ENCODE measurements around the gene SLC2A5.

Gene SLC2A5

DNA sequence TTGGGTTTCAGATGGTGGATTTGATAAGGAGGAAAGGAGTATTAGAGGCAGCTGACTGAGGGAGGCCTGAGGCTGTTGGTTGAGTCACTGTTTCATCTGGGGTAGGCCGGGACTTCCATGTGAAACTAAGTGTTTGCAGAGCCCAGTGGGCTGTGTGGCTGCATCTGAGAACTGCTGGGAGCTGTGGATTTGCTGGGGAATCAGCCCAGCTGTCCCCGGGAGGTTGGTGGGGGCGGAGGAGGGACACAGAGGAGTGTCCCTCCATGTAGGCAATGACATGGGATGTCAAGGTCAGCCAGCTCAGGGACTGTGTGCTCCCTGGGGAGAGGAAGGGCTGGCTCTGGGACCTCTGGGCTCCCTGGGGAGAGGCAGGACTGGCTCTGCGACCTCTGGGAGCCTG, 79.6 kb downstream of the SLC2A5 start:
- no CpG with 5 or more reads among the region's 4 CpGs for WGBS (ENCODE audit: extremely low coverage, insufficient coverage, insufficient read length)

DNA sequence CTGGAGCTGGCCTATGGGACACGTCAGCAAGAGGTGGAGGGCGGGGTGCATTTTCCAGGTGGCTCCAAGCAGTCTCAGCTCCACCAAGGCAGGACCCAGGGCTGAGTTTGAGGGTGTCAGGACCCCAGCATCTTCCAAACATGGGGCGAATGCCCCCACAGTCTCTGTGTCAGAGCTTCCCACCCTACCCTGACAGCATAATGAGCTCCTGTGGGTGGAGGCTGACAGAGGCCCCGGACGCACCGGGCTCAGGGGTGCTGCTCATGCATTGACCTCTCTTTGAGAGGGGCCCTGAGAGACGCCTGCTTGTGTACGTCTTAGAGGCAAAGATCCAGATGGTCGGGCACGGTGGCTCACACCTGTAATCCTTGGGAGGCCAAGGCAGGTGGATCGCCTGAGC, 80.4 kb downstream of the SLC2A5 start:
- WGBS (ENCODE audit: extremely low coverage, insufficient coverage, insufficient read length): no CpG with 5 or more reads among the region's 11 CpGs

More for the DNA sequence above, 79.6 kb downstream of the SLC2A5 start:
- Histone ChIP-seq H4K12ac (ENCODE audit: low read depth, low read length) (no peak overlapping the region), H3K27me3 (ENCODE audit: insufficient read depth, low read length) (no peaks in the 10 kb centered on the region), H3K18ac (ENCODE audit: low read length) (no peak overlapping the region), H2AFZ (ENCODE audit: insufficient read depth, low read length, poor library complexity) (no peak overlapping the region), H2BK120ac (ENCODE audit: insufficient read depth, low read length, poor library complexity) (no peak overlapping the region), H3K4ac (ENCODE audit: low read depth, low read length) (no peak overlapping the region), H3K79me1 (ENCODE audit: low read length) (no peaks in the 10 kb centered on the region), H3K4me1 (ENCODE audit: control insufficient read depth in 1 of 2, insufficient read depth in 2 of 2, low read length in 2 of 2) (peaks cover 0 to 6% of the 10 kb centered on the region in 2 experiments), H3K36me3 (ENCODE audit: control insufficient read depth in 1 of 2, insufficient read depth in 2 of 2, low read length in 2 of 2) (no peaks in the 10 kb centered on the region), H4K8ac (ENCODE audit: low read depth, low read length) (no peak overlapping the region), H3K4me2 (ENCODE audit: low read length) (no peak overlapping the region), H2AK5ac (ENCODE audit: low read length) (no peak overlapping the region), H3K14ac (ENCODE audit: low read length) (no peak overlapping the region), H3K27ac (ENCODE audit: low read depth, low read length) (no peak overlapping the region), H3K4me3 (ENCODE audit: low read depth, low read length) (no peak overlapping the region), H4K91ac (ENCODE audit: low read depth, low read length) (no peak overlapping the region), H3K79me2 (ENCODE audit: control insufficient read depth, insufficient read depth, low read length, poor library complexity) (no peaks in the 10 kb centered on the region), H3K9me3 (ENCODE audit: insufficient read depth, low read depth, low read length) (peaks cover 3% of the 10 kb centered on the region), H2BK12ac (ENCODE audit: low read length) (no peak overlapping the region), H3K23ac (ENCODE audit: low read length) (no peak overlapping the region), H3K9ac (ENCODE audit: low read length) (no peak overlapping the region), H2BK5ac (ENCODE audit: low read depth, low read length, poor library complexity) (no peak overlapping the region)
- peak; percentile 48 to 60 for DNase-seq

DNA sequence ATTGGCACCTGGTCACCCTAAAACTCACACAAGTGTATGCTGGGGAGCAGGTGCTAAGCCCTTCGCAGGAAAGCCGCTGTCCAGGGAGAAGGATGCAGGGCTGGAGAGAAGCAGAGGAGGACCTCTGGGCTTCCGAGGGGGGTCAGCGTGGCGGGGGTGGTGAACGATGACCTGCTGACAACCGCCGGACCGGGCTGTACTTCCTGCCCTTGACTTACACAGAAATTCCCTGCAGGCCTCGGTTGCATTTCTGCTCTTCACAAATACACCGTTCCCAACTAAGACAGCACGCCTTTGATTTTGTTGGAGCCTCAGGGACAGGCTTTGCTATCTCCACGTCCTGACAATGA, 80.8 kb downstream of the SLC2A5 start:
- Histone ChIP-seq H2AFZ (ENCODE audit: insufficient read depth, low read length, poor library complexity) (no peak overlapping the region), H2BK5ac (ENCODE audit: low read depth, low read length, poor library complexity) (no peak overlapping the region), H3K23ac (ENCODE audit: low read length) (no peak overlapping the region), H4K8ac (ENCODE audit: low read depth, low read length) (no peak overlapping the region), H3K27me3 (ENCODE audit: insufficient read depth, low read length) (no peaks in the 10 kb centered on the region), H3K9me3 (ENCODE audit: insufficient read depth, low read depth, low read length) (peaks cover 3% of the 10 kb centered on the region), H3K79me2 (ENCODE audit: control insufficient read depth, insufficient read depth, low read length, poor library complexity) (no peaks in the 10 kb centered on the region), H2BK12ac (ENCODE audit: low read length) (no peak overlapping the region), H3K4ac (ENCODE audit: low read depth, low read length) (no peak overlapping the region), H3K4me3 (ENCODE audit: low read depth, low read length) (no peak overlapping the region), H3K36me3 (ENCODE audit: control insufficient read depth in 1 of 2, insufficient read depth in 2 of 2, low read length in 2 of 2) (no peaks in the 10 kb centered on the region), H4K12ac (ENCODE audit: low read depth, low read length) (no peak overlapping the region), H4K91ac (ENCODE audit: low read depth, low read length) (no peak overlapping the region), H3K9ac (ENCODE audit: low read length) (no peak overlapping the region), H2AK5ac (ENCODE audit: low read length) (no peak overlapping the region), H3K14ac (ENCODE audit: low read length) (no peak overlapping the region), H3K18ac (ENCODE audit: low read length) (no peak overlapping the region), H3K4me1 (ENCODE audit: control insufficient read depth in 1 of 2, insufficient read depth in 2 of 2, low read length in 2 of 2) (peaks cover 0 to 6% of the 10 kb centered on the region in 2 experiments), H2BK120ac (ENCODE audit: insufficient read depth, low read length, poor library complexity) (no peak overlapping the region), H3K27ac (ENCODE audit: low read depth, low read length) (no peak overlapping the region), H3K4me2 (ENCODE audit: low read length) (no peak overlapping the region), H3K79me1 (ENCODE audit: low read length) (no peaks in the 10 kb centered on the region)
- no CpG with 5 or more reads among the region's 13 CpGs for WGBS (ENCODE audit: extremely low coverage, insufficient coverage, insufficient read length)
- no peak for DNase-seq

More for the DNA sequence above, 80.4 kb downstream of the SLC2A5 start:
- no peak overlapping the region for H3K23ac ChIP-seq (ENCODE audit: low read length)
- no peak overlapping the region for H2BK120ac ChIP-seq (ENCODE audit: insufficient read depth, low read length, poor library complexity)
- no peak overlapping the region for H3K4me3 ChIP-seq (ENCODE audit: low read depth, low read length)
- H3K4ac ChIP-seq (ENCODE audit: low read depth, low read length): no peak overlapping the region
- no peaks in the 10 kb centered on the region for H3K79me1 ChIP-seq (ENCODE audit: low read length)
- H3K18ac ChIP-seq (ENCODE audit: low read length): no peak overlapping the region
- no peak overlapping the region for H3K14ac ChIP-seq (ENCODE audit: low read length)
- H4K91ac ChIP-seq (ENCODE audit: low read depth, low read length): no peak overlapping the region
- H2BK12ac ChIP-seq (ENCODE audit: low read length): no peak overlapping the region
- H2AK5ac ChIP-seq (ENCODE audit: low read length): no peak overlapping the region
- no peaks in the 10 kb centered on the region for H3K36me3 ChIP-seq (ENCODE audit: control insufficient read depth in 1 of 2, insufficient read depth in 2 of 2, low read length in 2 of 2)
- H3K27me3 ChIP-seq (ENCODE audit: insufficient read depth, low read length): no peaks in the 10 kb centered on the region
- H3K4me2 ChIP-seq (ENCODE audit: low read length): no peak overlapping the region
- no peak overlapping the region for H4K8ac ChIP-seq (ENCODE audit: low read depth, low read length)
- no peak overlapping the region for H2AFZ ChIP-seq (ENCODE audit: insufficient read depth, low read length, poor library complexity)
- no peak overlapping the region for H3K9ac ChIP-seq (ENCODE audit: low read length)
- peaks cover 3% of the 10 kb centered on the region for H3K9me3 ChIP-seq (ENCODE audit: insufficient read depth, low read depth, low read length)
- no peak overlapping the region for H3K27ac ChIP-seq (ENCODE audit: low read depth, low read length)
- no peak for DNase-seq
- no peak overlapping the region for H4K12ac ChIP-seq (ENCODE audit: low read depth, low read length)
- no peaks in the 10 kb centered on the region for H3K79me2 ChIP-seq (ENCODE audit: control insufficient read depth, insufficient read depth, low read length, poor library complexity)
- no peak overlapping the region for H2BK5ac ChIP-seq (ENCODE audit: low read depth, low read length, poor library complexity)
- peaks cover 0 to 6% of the 10 kb centered on the region in 2 experiments for H3K4me1 ChIP-seq (ENCODE audit: control insufficient read depth in 1 of 2, insufficient read depth in 2 of 2, low read length in 2 of 2)

DNA sequence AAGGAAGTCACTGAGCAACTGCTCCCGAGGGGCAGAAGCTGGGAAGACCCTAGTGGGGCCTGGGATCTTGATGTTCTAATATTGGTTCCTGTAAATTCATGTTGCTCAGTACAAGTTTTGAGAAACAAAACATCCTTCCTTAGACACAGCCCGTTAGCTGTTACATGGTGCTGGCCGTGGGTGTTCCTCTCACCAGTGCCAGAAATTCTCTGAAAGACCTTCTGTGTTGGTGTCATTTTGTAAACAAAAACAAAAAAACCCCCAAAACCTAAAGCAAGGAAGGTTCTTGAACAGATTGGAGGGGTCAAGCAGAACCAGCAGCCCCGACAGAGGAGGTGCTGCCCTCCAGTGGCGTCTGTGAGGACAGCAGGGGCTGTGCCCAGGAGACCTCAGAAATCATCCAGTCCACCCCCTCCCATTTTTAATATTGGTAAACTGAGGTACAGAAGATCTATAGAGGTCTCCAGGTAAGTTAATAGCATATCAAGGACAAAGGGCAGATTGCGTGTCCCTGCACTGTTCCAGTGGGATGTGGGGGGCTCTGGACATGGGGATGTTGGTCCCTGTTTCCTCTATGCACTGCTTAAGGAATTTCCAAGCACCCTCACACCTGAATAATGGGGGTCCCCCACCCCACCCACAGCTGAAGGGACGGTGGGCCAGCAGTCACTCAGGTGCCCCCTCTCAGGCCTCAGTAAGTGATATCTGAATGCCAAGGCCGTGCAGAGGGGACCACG, 81.4 kb downstream of the SLC2A5 start:
- no peak overlapping the region for H3K23ac ChIP-seq (ENCODE audit: low read length)
- H2BK5ac ChIP-seq (ENCODE audit: low read depth, low read length, poor library complexity): no peak overlapping the region
- H2BK12ac ChIP-seq (ENCODE audit: low read length): no peak overlapping the region
- peaks cover 3% of the 10 kb centered on the region for H3K9me3 ChIP-seq (ENCODE audit: insufficient read depth, low read depth, low read length)
- no peak overlapping the region for H2BK120ac ChIP-seq (ENCODE audit: insufficient read depth, low read length, poor library complexity)
- WGBS (ENCODE audit: extremely low coverage, insufficient coverage, insufficient read length): no CpG with 5 or more reads among the region's 9 CpGs
- no peaks in the 10 kb centered on the region for H3K79me1 ChIP-seq (ENCODE audit: low read length)
- H3K4me2 ChIP-seq (ENCODE audit: low read length): no peak overlapping the region
- no peak overlapping the region for H3K4me3 ChIP-seq (ENCODE audit: low read depth, low read length)
- H3K79me2 ChIP-seq (ENCODE audit: control insufficient read depth, insufficient read depth, low read length, poor library complexity): no peaks in the 10 kb centered on the region
- no peaks in the 10 kb centered on the region for H3K36me3 ChIP-seq (ENCODE audit: control insufficient read depth in 1 of 2, insufficient read depth in 2 of 2, low read length in 2 of 2)
- peak in 1 of 2 donors; percentile 61 for DNase-seq
- H2AFZ ChIP-seq (ENCODE audit: insufficient read depth, low read length, poor library complexity): no peak overlapping the region
- H2AK5ac ChIP-seq (ENCODE audit: low read length): no peak overlapping the region
- H4K91ac ChIP-seq (ENCODE audit: low read depth, low read length): no peak overlapping the region
- H3K4ac ChIP-seq (ENCODE audit: low read depth, low read length): no peak overlapping the region
- no peak overlapping the region for H3K27ac ChIP-seq (ENCODE audit: low read depth, low read length)
- no peak overlapping the region for H4K8ac ChIP-seq (ENCODE audit: low read depth, low read length)
- H3K9ac ChIP-seq (ENCODE audit: low read length): no peak overlapping the region
- H4K12ac ChIP-seq (ENCODE audit: low read depth, low read length): no peak overlapping the region
- H3K27me3 ChIP-seq (ENCODE audit: insufficient read depth, low read length): no peaks in the 10 kb centered on the region
- no peak overlapping the region for H3K18ac ChIP-seq (ENCODE audit: low read length)
- no peak overlapping the region for H3K14ac ChIP-seq (ENCODE audit: low read length)
- peaks cover 0 to 6% of the 10 kb centered on the region in 2 experiments for H3K4me1 ChIP-seq (ENCODE audit: control insufficient read depth in 1 of 2, insufficient read depth in 2 of 2, low read length in 2 of 2)
